HAP-1 (cell line): ENCODE data around the gene DDX39A.
A peak's percentile ranks its signal among the peaks of the same experiment; 100 is the strongest.
"Not testable (repeated sequence)": the region's sequence is repeated elsewhere in the genome, so short reads cannot be mapped to it uniquely, and the experiment has no call there.

ENCODE experiments used
- DNase-seq, 2 experiments: peaks; one replicate each; pipeline ENCODE4 v3.0.0-alpha.2; 2016 to 2020; ENCODE audit warnings: low spot score in 2 of 2
- H3K27me3 ChIP-seq: fragments of 250-450 bp; sonication (Bioruptor Pico); 2 replicates; pipeline ENCODE4 v1.5.1; 2020; ENCODE audit warnings: low read depth, mild to moderate bottlenecking, moderate library complexity
- H3K36me3 ChIP-seq: fragments of 250-450 bp; sonication (Bioruptor Pico); replicated peaks from 2 replicates; pipeline ENCODE4 v1.5.1; 2020; ENCODE audit warnings: mild to moderate bottlenecking
- H3K4me1 ChIP-seq: fragments of 250-450 bp; sonication (Bioruptor Pico); 2 replicates; pipeline ENCODE4 v1.5.1; 2020; ENCODE audit warnings: mild to moderate bottlenecking
- H3K4me3 ChIP-seq: fragments of 250-450 bp; sonication (Bioruptor Pico); 2 replicates; pipeline ENCODE4 v1.5.1; 2020; ENCODE audit warnings: mild to moderate bottlenecking, moderate library complexity
- H3K9me3 ChIP-seq: fragments of 250-450 bp; sonication (Bioruptor Pico); 2 replicates; pipeline ENCODE4 v1.5.1; 2020; ENCODE audit warnings: mild to moderate bottlenecking, moderate library complexity
- in situ Hi-C: fragments of 300-500 bp; cut with MboI; formaldehyde crosslinking; loops from 3 replicates; pipeline ENCODE4 v1.14.3; 2020; ENCODE audit warnings: low sequenced_read_pairs, inconsistent platforms, mixed read lengths

Gene DDX39A

DNA sequence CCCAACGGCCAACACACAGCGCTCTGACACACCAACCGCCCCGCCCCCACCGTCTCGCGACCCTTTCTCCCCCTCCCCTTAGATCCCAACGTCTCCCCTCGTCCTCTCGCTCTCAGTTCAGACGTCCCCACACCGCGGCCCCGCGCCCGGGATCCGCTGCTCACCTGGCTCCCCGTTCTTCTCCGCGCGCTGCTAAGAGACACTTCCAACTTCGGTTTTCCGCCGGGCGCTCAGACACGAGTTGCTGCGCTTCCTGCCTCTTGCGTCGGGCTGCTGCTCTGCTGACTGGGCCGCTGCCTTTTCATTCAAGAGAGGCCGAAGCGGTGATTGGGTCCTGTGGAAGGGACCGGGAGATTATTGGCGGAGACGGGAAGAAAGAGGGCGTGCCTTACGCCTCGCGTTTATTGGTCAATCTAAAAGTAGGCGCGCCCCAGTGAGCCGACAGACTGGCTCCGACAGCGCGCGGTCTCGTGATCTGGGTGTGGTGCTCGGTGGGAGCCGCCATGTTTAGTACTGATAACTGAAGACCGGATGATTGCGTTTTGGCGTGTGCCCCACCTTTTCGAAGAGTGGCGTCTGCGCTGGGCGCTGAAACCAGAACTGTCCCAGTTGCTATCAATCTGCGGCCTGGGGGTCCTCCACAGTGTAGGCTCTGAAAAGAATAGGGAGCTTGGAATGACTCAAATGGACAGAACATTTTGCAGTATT, at the start of gene DDX39A:
TSS of gene DDX39A (minus strand) at position 236 of the 708 bp plus-strand sequence. CDS start 6,121 bp downstream, outside the sequence.
- Histone ChIP-seq H3K9me3 (no peaks in the 10 kb centered on the region), H3K27me3 (no peaks in the 10 kb centered on the region), H3K4me1 (peaks cover 17% of the 10 kb centered on the region), H3K36me3 (peaks cover 22% of the 10 kb centered on the region), H3K4me3 (peak within 1 kb of the TSS; percentile 95)
- DNase-seq, result peak; percentile 99
- in situ Hi-C loops, result no loop called here

DNA sequence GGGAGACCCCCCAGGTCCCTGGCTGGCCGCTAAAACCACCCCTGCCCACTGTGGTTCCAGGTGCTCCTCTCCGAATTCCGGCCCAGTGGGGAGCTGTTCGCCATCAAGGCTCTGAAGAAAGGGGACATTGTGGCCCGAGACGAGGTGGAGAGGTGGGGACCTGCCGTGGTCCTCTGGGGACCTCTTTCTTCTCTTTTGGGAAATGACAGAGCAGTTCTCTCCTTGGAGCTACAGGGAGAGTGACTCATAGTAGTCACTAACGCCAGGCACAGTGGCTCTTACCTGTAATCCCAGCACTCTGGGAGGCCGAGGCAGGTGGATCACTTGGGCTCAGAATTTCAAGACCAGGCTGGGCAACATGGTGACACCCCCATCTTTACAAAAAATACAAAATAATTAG, 48.7 kb upstream of the DDX39A start:
- Histone ChIP-seq H3K9me3 (no peaks in the 10 kb centered on the region), H3K36me3 (peaks cover 52% of the 10 kb centered on the region), H3K4me3 (no peak overlapping the region), H3K4me1 (peaks cover 5% of the 10 kb centered on the region), H3K27me3 (no peaks in the 10 kb centered on the region)
- in situ Hi-C loops, result no loop called here
- no peak for DNase-seq

DNA sequence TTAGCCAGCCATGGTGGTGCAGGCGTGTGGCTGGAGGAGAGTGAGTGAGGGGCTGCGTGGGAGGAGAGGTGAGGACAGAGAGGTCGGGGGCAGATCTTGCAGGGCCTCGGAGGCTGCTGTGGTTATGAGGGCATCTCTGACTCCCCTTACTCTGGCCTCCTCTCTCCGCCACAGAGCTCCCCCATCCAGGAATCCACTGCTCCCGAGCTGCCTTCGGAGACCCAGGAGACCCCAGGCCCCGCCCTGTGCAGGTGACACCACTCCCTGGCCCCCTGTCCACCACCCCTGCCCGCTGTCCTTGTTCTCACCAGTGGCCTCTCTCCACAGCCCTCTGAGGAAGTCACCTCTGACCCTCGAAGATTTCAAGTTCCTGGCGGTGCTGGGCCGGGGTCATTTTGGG, 48.2 kb upstream of the DDX39A start:
- peaks cover 4% of the 10 kb centered on the region for H3K4me1 ChIP-seq
- no peak for DNase-seq
- no peaks in the 10 kb centered on the region for H3K9me3 ChIP-seq
- no peaks in the 10 kb centered on the region for H3K27me3 ChIP-seq
- H3K36me3 ChIP-seq, result peaks cover 55% of the 10 kb centered on the region
- in situ Hi-C loops, result no loop called here
- H3K4me3 ChIP-seq, result no peak overlapping the region

DNA sequence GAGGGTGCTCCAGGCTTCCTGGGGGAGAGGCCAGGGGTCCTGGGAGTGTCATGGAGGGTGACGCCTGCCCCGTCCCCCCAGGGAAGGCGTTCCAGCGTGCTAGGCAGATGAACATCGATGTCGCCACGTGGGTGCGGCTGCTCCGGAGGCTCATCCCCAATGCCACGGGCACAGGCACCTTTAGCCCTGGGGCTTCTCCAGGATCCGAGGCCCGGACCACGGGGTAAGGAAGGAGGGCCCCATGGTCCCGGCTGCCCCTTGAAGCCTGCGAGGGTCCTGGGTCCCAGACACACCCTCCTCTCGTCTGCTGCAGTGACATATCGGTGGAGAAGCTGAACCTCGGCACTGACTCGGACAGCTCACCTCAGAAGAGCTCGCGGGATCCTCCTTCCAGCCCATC, 44.6 kb upstream of the DDX39A start:
- no peaks in the 10 kb centered on the region for H3K27me3 ChIP-seq
- H3K4me1 ChIP-seq, result no peaks in the 10 kb centered on the region
- H3K4me3 ChIP-seq, result no peak overlapping the region
- DNase-seq, result no peak
- in situ Hi-C loops, result no loop called here
- no peaks in the 10 kb centered on the region for H3K9me3 ChIP-seq
- peaks cover 60% of the 10 kb centered on the region for H3K36me3 ChIP-seq

DNA sequence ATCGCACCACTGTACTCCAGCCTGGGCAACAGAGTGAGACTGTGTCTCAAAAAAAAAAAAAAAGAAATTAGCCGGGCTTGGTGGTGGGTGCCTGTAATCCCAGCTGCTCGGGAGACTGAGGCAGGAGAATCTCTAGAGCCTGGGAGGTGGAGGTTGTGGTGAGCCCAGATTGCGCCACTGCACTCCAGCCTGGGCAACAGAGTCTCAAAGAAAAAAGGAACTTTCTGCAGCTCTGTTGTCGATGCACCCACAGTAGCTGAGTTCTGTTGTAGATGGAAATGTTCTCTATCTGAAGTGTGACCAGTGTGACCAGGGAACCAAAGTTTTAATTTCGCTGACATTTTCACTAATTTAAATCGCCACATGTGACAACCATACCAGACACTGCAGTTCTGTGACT, 43.3 kb upstream of the DDX39A start:
- in situ Hi-C loops, H3K27me3 ChIP-seq, H3K4me1 ChIP-seq, H3K9me3 ChIP-seq, DNase-seq, H3K4me3 ChIP-seq: not testable (repeated sequence)
- H3K36me3 ChIP-seq, result peaks cover 57% of the 10 kb centered on the region

DNA sequence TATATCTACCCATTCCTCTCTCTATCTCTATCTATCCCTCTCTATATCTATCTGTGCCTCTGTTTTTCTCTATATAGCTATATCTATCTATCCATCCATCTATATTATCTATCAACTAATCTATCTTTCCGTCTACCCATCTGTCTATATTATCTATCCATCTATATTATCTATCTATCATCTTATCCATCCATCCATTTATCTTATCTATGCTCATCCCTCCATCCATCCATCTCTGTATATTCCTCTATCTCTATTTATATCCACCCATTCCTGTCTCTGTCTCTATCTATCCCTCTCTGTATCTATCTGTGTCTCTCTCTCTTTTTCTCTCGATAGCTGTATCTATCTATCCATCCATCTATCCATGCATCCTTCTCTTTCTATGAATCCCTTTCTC, 41.8 kb upstream of the DDX39A start:
- H3K4me3 ChIP-seq, result no peak overlapping the region
- no peak for DNase-seq

DNA sequence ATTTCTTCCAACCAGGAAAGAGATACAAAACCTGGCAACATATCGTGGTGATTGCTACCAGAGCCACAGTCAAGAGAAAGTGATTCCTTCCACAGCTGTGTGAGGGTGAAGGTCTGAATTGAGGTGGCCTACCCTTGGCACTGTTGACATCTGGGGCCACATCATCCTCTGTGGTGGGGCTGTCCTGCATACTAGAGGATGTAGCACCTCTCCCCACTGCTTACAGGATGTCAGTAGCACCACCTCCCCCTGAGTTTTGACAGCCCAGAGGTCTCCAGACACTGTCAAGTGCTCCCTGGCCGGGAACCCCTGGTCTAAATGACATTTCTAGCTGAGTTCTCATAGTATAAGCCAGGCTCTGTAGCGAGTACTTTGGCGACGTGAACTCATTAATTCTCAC, 40.6 kb upstream of the DDX39A start:
- Histone ChIP-seq H3K9me3 (no peaks in the 10 kb centered on the region), H3K36me3 (peaks cover 44% of the 10 kb centered on the region), H3K4me1 (no peaks in the 10 kb centered on the region), H3K4me3 (no peak overlapping the region), H3K27me3 (no peaks in the 10 kb centered on the region)
- no peak for DNase-seq
- in situ Hi-C loops, result no loop called here

More for the DNA sequence above, 41.8 kb upstream of the DDX39A start:
- Histone ChIP-seq H3K4me1 (no peaks in the 10 kb centered on the region), H3K27me3 (no peaks in the 10 kb centered on the region), H3K36me3 (peaks cover 51% of the 10 kb centered on the region), H3K9me3 (no peaks in the 10 kb centered on the region)
- in situ Hi-C loops, result no loop called here

DNA sequence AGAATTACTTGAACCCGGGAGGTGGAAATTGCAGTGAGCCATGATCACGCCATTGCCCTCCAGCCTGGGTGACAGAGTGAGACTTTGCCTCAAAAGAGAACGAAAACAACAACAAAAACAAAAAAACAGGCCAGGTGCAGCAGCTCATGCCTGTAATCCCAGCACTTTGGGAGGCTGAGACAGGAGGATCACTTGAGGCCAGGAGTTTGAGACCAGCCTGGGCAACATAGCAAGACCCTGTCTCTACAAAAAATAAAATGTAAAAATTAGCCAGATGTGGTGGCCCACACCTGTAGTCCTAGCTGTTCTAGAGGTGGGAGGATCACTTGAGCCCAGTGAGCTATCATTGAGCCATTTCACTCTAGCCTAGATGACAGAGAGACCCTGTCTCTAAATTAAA, 33.2 kb upstream of the DDX39A start:
- DNase-seq, H3K27me3 ChIP-seq, H3K4me3 ChIP-seq, H3K4me1 ChIP-seq, in situ Hi-C loops, H3K9me3 ChIP-seq: not testable (repeated sequence)
- H3K36me3 ChIP-seq, result peaks cover 51% of the 10 kb centered on the region

DNA sequence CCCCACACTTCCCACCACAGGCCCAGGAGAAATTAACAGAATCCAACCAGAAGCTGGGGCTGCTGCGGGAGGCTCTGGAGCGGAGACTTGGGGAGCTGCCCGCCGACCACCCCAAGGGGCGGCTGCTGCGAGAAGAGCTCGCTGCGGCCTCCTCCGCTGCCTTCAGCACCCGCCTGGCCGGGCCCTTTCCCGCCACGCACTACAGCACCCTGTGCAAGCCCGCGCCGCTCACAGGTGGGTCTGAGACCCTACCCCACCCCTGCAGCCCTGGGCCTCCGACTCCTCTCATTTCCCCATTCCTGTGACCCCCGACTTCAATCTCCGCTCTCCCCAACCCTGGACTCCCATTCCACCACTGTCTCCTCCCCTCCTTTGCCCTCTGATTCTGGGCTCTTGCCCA, 31.7 kb upstream of the DDX39A start:
- Histone ChIP-seq H3K27me3 (no peaks in the 10 kb centered on the region), H3K4me3 (no peak overlapping the region), H3K9me3 (no peaks in the 10 kb centered on the region), H3K36me3 (peaks cover 65% of the 10 kb centered on the region), H3K4me1 (no peaks in the 10 kb centered on the region)
- DNase-seq, result no peak
- in situ Hi-C loops, result no loop called here

DNA sequence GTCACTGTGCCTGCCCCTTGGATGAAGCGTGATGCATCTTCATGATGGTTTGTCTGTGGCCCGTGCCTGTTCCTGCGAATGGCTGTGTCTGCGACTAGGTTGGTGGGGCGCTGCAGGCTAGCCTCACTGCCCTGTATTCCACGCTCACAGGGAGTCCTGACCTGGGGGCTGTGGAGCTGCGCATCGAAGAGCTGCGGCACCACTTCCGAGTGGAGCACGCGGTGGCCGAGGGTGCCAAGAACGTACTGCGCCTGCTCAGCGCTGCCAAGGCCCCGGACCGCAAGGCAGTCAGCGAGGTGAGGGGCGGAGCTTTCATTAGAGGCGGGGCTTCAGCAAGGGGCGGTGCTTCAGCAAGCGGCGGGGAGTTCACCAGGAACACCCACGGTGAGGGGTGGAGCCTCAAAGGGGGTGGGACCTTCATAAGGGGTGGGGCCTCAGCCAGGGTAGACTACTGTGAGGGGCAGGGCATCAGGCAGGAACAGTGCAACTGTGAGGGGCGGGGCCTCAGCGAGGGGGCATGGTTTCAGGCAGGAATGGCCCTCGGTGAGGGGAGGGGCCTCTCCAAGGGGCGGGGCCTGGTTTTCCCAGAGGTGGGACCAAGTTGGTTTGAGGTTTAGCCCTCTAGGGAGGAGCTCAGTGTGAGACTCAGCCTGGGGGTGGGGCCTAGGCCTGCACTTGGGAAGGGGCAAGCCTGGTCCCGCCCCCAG, 31.2 kb upstream of the DDX39A start:
- Histone ChIP-seq H3K4me1 (no peaks in the 10 kb centered on the region), H3K36me3 (peaks cover 71% of the 10 kb centered on the region), H3K9me3 (no peaks in the 10 kb centered on the region), H3K4me3 (no peak overlapping the region), H3K27me3 (no peaks in the 10 kb centered on the region)
- DNase-seq, result peak; percentile 54 to 96
- in situ Hi-C loops, result no loop called here

DNA sequence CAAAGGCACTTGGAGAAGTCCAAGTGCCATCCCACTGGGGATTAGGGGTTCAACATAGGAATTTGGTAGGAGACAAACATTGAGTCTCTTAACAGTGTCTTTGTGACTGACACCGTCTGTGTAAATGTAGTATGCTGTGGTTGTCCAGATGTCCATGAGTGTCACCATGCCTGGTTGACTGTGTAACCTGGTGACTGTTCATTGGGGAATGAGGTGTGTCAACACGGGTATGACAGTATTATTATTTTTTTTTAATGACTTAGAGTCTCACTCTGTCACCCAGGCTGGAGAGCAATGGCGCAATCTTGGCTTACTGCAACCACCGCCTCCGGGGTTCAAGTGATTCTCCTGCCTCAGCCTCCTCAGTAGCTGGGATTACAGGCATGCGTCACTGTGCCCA, 30.2 kb upstream of the DDX39A start:
- in situ Hi-C loops, result no loop called here
- Histone ChIP-seq H3K4me1 (no peaks in the 10 kb centered on the region), H3K4me3 (no peak overlapping the region), H3K9me3 (no peaks in the 10 kb centered on the region), H3K27me3 (no peaks in the 10 kb centered on the region), H3K36me3 (peaks cover 76% of the 10 kb centered on the region)
- no peak for DNase-seq

DNA sequence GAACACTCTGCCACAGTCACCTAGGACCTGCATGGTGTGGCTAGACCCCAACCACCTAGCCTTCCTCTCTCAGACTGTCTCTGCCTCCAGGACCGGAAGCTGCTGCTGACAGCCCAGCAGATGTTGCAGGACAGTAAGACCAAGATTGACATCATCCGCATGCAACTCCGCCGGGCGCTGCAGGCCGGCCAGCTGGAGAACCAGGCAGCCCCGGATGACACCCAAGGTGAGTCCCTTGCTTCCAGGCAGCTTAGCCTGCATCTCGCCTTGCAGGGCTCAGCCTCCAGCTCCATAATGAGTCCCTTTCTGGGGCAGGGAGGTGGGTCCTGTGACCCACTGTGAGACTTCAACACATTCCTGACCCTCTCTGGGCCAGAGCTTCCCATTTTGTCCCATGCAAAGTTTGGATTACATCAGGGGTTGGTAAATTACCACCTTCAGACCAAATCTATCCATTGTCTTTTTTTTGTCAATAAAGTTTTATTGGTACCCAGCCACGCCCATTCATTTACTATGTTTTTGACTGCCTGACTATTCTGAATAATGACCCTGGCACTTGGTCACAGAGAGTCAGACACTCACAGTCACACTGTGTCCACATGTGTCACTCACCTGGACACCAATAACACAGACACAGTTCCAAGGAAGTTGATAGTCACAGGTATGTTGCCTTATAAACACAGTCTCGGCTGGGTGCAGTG, 27.3 kb upstream of the DDX39A start:
- peaks cover 91% of the 10 kb centered on the region for H3K36me3 ChIP-seq

DNA sequence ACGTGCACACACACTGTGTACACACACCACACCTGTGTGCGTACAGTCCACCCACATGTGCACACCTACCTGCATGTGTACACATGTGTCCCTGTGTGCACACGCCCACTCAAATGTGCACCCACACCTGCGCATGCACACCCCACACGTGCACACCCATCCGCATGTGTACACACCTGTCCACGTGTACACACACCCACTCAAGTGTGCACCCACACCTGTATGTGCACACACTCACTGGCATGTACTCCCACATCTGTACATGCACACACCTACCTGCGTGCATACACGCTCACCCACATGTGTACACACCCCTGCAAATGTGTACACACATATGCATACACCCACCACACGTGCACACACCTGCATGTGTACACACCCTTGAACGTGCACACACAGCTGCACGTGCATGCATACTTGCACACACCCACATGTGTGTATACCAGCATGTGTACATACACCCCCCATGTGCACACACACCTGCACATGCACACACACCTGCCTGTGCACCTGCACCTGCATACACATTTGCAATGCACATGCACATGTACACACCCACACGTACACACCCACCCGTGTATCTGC, 24.6 kb upstream of the DDX39A start:
- Histone ChIP-seq H3K4me3 (no peak overlapping the region), H3K27me3 (no peaks in the 10 kb centered on the region), H3K9me3 (no peaks in the 10 kb centered on the region), H3K36me3 (peaks cover 70% of the 10 kb centered on the region), H3K4me1 (no peaks in the 10 kb centered on the region)
- in situ Hi-C loops, result no loop called here
- DNase-seq, result no peak

More for the DNA sequence above, 27.3 kb upstream of the DDX39A start:
- no peak overlapping the region for H3K4me3 ChIP-seq
- no peaks in the 10 kb centered on the region for H3K4me1 ChIP-seq
- no peaks in the 10 kb centered on the region for H3K27me3 ChIP-seq
- no peaks in the 10 kb centered on the region for H3K9me3 ChIP-seq
- DNase-seq, result no peak
- in situ Hi-C loops, result no loop called here
